HepG2 (cell line): ENCODE measurements around the gene SLC26A3. TPM values are rescaled to one million over a fixed set of nuclear protein-coding genes. Genes with fewer than 3 reads are reported as not detected.

ENCODE experiments used
- ATF2 ChIP-seq: sonication (generic); formaldehyde crosslinking; IDR thresholded peaks from 2 replicates; pipeline ENCODE4 v1.4.0; 2020; ENCODE audit warnings: missing genetic modification reagents
- ATF3 ChIP-seq: sonication (generic); formaldehyde crosslinking; IDR thresholded peaks from 2 replicates; pipeline ENCODE4 v1.4.0; 2020; ENCODE audit warnings: missing genetic modification reagents
- ATF4 ChIP-seq, 2 experiments: fragments of 450-650 bp in 1 of 2; sonication (generic) in 1 of 2; formaldehyde crosslinking; IDR thresholded peaks; 2 replicates each; pipeline versions ENCODE4 v1.5.0 to v1.8.0; 2020 to 2022; ENCODE audit warnings: mild to moderate bottlenecking in 1 of 2, missing genetic modification reagents in 1 of 2
- CTCF ChIP-seq: sonication (generic); formaldehyde crosslinking; IDR thresholded peaks from 2 replicates; pipeline ENCODE4 v1.5.0; 2020; ENCODE audit warnings: mild to moderate bottlenecking, missing genetic modification reagents, moderate library complexity
- HNF1B ChIP-seq: sonication (generic); formaldehyde crosslinking; IDR thresholded peaks from 2 replicates; pipeline ENCODE4 v1.5.1; 2020; ENCODE audit warnings: mild to moderate bottlenecking, moderate library complexity, missing genetic modification reagents
- KLF6 ChIP-seq: IDR thresholded peaks from 2 replicates; pipeline ENCODE4 v1.8.0; 2016; ENCODE audit warnings: missing biosample characterization, missing genetic modification reagents
- MAX ChIP-seq: IDR thresholded peaks from 2 replicates; pipeline ENCODE4 v1.6.1; 2012; ENCODE audit warnings: inconsistent platforms
- MIXL1 ChIP-seq: IDR thresholded peaks from 2 replicates; pipeline ENCODE4 v1.6.1; 2016
- NCOA5 ChIP-seq: sonication (generic); formaldehyde crosslinking; IDR thresholded peaks from 2 replicates; pipeline ENCODE4 v1.4.0; 2020; ENCODE audit warnings: missing genetic modification reagents
- NFIB ChIP-seq: sonication (generic); formaldehyde crosslinking; IDR thresholded peaks from 2 replicates; pipeline ENCODE4 v1.9.0; 2021; ENCODE audit warnings: missing genetic modification reagents, mild to moderate bottlenecking, borderline replicate concordance
- NONO ChIP-seq, 2 experiments: fragments of 450-650 bp in 1 of 2; sonication (generic) in 1 of 2; formaldehyde crosslinking in 1 of 2; IDR thresholded peaks in 1 of 2; conservative IDR thresholded peaks in 1 of 2; 2 replicates each; pipeline versions ENCODE4 v1.6.1 to v1.8.0; 2017 to 2022; ENCODE audit warnings: mild to moderate bottlenecking in 1 of 2, missing genetic modification reagents in 1 of 2, moderate library complexity in 1 of 2
- POLR2AphosphoS2 ChIP-seq: IDR thresholded peaks from 2 replicates; pipeline ENCODE4 v1.6.1; 2011; ENCODE audit warnings: low read depth, low read length, improper control_type of control experiment
- REL ChIP-seq: sonication (generic); formaldehyde crosslinking; conservative IDR thresholded peaks from 2 replicates; pipeline ENCODE4 v1.8.0; 2022; ENCODE audit warnings: mild to moderate bottlenecking, missing genetic modification reagents, moderate library complexity
- TARDBP ChIP-seq: sonication (generic); formaldehyde crosslinking; IDR thresholded peaks from 2 replicates; pipeline ENCODE4 v1.8.0; 2022; ENCODE audit warnings: mild to moderate bottlenecking, missing genetic modification reagents
- TEAD2 ChIP-seq: sonication (generic); formaldehyde crosslinking; IDR thresholded peaks from 2 replicates; pipeline ENCODE4 v1.9.0; 2021; ENCODE audit warnings: missing genetic modification reagents
- ZBTB33 ChIP-seq: sonication (generic); formaldehyde crosslinking; IDR thresholded peaks from 2 replicates; pipeline ENCODE4 v1.4.0; 2020; ENCODE audit warnings: missing genetic modification reagents
- ZNF264 ChIP-seq: sonication (generic); formaldehyde crosslinking; IDR thresholded peaks from 2 replicates; pipeline ENCODE4 v1.4.0; 2020; ENCODE audit warnings: missing genetic modification reagents
- ZNF317 ChIP-seq: sonication (generic); formaldehyde crosslinking; IDR thresholded peaks from 2 replicates; pipeline ENCODE4 v1.5.0; 2020; ENCODE audit warnings: mild to moderate bottlenecking, missing genetic modification reagents
- ZNF557 ChIP-seq: sonication (generic); formaldehyde crosslinking; IDR thresholded peaks from 2 replicates; pipeline ENCODE4 v1.4.0; 2020; ENCODE audit warnings: missing genetic modification reagents
- ZNF788 ChIP-seq: sonication (generic); formaldehyde crosslinking; IDR thresholded peaks from 2 replicates; pipeline ENCODE4 v1.5.0; 2020; ENCODE audit warnings: mild to moderate bottlenecking, missing genetic modification reagents, borderline replicate concordance
- polyA plus RNA-seq, 8 experiments: library from polyadenylated mRNA; depleted of rRNA in 3 of 8; stranded (reverse) in 7 of 8; unstranded in 1 of 8; fragments of >200 nt; fragmentation: Illumina TruSeq in 4 of 8; extraction: Trizol in 4 of 8; gene quantifications; 2 replicates each; pipeline versions ENCODE4 v1.2.1 to v1.2.3, GENCODE V29; 2011 to 2016; ENCODE audit warnings: low read depth in 4 of 8, missing spikeins in 1 of 8, mixed read lengths in 1 of 8; ENCODE audit not compliant: insufficient read depth in 1 of 8
- total RNA-seq, 5 experiments: library from RNA; depleted of rRNA; stranded (reverse); fragments of >200 nt; fragmentation: Illumina TruSeq; extraction: Trizol; gene quantifications; 2 replicates each; pipeline ENCODE4 v1.2.3, GENCODE V29; 2016; ENCODE audit warnings: low read depth in 1 of 5

The SLC26A3 gene
- total and polyA plus RNA-seq, 2 of the 13 experiments (the other 11 are each of a cell fraction or from before 2014, with no cell fraction given): 0.11 to 0.30 TPM

GRCh38 chr7:107743567-107744344, 59.3 kb downstream of the SLC26A3 start, which contains the start of gene CBLL1 (continued):
- TF ChIP-seq ZNF317 (CRISPR knock-in tag): 0 out of 2 replicates have a peak, but pooled peaks have one; percentile 5
- TF ChIP-seq KLF6 (CRISPR knock-in tag): peak; percentile 21
- peak; percentile 56; the same call in 1 of the 2 replicates for TF ChIP-seq ZNF788 (CRISPR knock-in tag)
- TF ChIP-seq HNF1B (CRISPR knock-in tag): peak; percentile 65; the same call in 1 of the 2 replicates
- 0 out of 2 replicates have a peak, but pooled peaks have one; percentile 10 for TF ChIP-seq TARDBP
- no peak for TF ChIP-seq NFIB (CRISPR knock-in tag)
- peak; percentile 59; the same call in 1 of the 2 replicates for TF ChIP-seq ZNF264 (CRISPR knock-in tag)
- 0 out of 2 replicates have a peak, but pooled peaks have one; percentile 35 for TF ChIP-seq ZNF557 (CRISPR knock-in tag)
- TF ChIP-seq ATF4 (CRISPR knock-in tag; IDR thresholded peaks at IDR 0.05): peak in 1 of 2 experiments; percentile 8; a peak in 1 of 4 replicates
- no peak for TF ChIP-seq TEAD2 (CRISPR knock-in tag)
- TF ChIP-seq CTCF (CRISPR knock-in tag): peak; percentile 95
- peak; percentile 64; the same call in 1 of the 2 replicates for TF ChIP-seq MIXL1 (CRISPR knock-in tag)
- no peak for TF ChIP-seq NCOA5 (CRISPR knock-in tag)
- no peak for TF ChIP-seq REL (CRISPR knock-in tag)
- TF ChIP-seq MAX: peak; percentile 84
- peak; percentile 63; the same call in 1 of the 2 replicates for TF ChIP-seq ATF2
- TF ChIP-seq POLR2AphosphoS2: no peak
- TF ChIP-seq ATF3: 0 out of 2 replicates have a peak, but pooled peaks have one; percentile 2
- TF ChIP-seq NONO (IDR thresholded peaks at IDR 0.05): no peak
- TF ChIP-seq NONO (CRISPR knock-in tag; conservative IDR thresholded peaks at IDR 0.05): no peak; the same call in none of the 2 replicates
- no peak; the same call in 1 of the 2 replicates for TF ChIP-seq ZBTB33 (CRISPR knock-in tag)
